Suprapubic skin (tissue), 4 donors: ENCODE measurements around the gene PHYKPL.

Experiments
- POLR2A ChIP-seq, 2 donors: fragments of 450-650 bp; IDR thresholded peaks; one replicate each; pipeline ENCODE4 v1.6.1; 2017; ENCODE audit warnings: antibody characterized with exemption in 2 of 2, mild to moderate bottlenecking in 2 of 2, moderate library complexity in 2 of 2
- POLR2AphosphoS5 ChIP-seq, 3 donors: sonication (generic); formaldehyde crosslinking; IDR thresholded peaks; one replicate each; pipeline ENCODE4 v1.6.1; 2017; ENCODE audit warnings: antibody characterized with exemption in 3 of 3
- TF ChIP-seq, protein P1 (sequence below), 2 donors: fragments of 200-600 bp in 1 of 2; fragments of 450-650 bp in 1 of 2; sonication (generic) in 1 of 2; IDR thresholded peaks; one replicate each; pipeline ENCODE4 v1.5.1; 2016 to 2019; ENCODE audit warnings: antibody characterized with exemption in 2 of 2, mild to moderate bottlenecking in 1 of 2, moderate library complexity in 1 of 2

DNA sequence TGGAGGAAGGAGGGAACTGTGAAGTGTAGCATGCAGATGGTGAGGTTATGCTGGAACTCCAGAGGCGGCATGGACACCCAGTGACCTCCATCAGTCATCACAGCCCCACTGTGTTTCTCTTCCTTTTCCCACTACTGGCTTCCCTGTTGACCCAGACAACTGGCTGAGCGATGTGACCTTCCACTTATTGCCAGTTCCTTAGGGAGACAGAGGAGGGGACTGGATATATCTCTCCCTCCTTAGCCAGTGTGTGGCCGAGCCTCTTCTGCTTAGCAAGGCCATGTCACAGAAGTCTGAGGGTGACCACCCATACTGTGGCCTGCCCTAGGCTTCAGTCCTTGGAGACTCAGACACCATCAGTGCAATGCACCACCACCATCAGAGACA, 3.0 kb upstream of the PHYKPL start:
- TF ChIP-seq, protein P1, sequence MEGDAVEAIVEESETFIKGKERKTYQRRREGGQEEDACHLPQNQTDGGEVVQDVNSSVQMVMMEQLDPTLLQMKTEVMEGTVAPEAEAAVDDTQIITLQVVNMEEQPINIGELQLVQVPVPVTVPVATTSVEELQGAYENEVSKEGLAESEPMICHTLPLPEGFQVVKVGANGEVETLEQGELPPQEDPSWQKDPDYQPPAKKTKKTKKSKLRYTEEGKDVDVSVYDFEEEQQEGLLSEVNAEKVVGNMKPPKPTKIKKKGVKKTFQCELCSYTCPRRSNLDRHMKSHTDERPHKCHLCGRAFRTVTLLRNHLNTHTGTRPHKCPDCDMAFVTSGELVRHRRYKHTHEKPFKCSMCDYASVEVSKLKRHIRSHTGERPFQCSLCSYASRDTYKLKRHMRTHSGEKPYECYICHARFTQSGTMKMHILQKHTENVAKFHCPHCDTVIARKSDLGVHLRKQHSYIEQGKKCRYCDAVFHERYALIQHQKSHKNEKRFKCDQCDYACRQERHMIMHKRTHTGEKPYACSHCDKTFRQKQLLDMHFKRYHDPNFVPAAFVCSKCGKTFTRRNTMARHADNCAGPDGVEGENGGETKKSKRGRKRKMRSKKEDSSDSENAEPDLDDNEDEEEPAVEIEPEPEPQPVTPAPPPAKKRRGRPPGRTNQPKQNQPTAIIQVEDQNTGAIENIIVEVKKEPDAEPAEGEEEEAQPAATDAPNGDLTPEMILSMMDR (IDR thresholded peaks at IDR 0.05): no peak
- TF ChIP-seq POLR2AphosphoS5 (IDR thresholded peaks at IDR 0.05) (no peak), POLR2A (IDR thresholded peaks at IDR 0.05) (no peak)
